ENCODE measurements around the gene PITRM1.
"Not testable (repeated sequence)": the region's sequence is repeated elsewhere in the genome, so short reads cannot be mapped to it uniquely, and the experiment has no call there.

Gene PITRM1

GRCh38 chr10:3198900-3199299 is 26.3 kb upstream of the PITRM1 start:
- DNase-seq, result no peak

- no peak for DNase-seq
These were observed 24.9 kb upstream of the PITRM1 start for GRCh38 chr10:3197348-3198003.

DNA sequence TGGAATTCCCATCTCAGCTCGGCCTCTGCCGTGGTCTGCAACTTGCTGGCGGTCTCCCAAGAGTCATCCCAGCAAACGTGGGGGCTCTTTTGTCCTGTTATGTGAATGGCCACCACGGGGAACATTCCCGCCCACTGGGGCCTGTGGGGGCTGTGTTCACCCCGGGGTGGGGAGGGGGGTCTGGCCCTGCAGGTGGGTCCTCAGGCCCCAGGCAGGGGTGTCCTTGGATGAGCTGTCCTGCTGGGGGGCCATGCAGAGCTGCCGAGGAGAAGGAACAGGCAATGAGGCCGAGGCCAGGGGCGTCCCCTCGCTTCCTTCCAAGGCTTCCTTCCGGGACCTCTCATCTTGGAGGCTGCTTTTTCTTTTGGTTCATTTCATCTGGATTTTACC is 24.4 kb upstream of the PITRM1 start:
- no peak for DNase-seq

DNA sequence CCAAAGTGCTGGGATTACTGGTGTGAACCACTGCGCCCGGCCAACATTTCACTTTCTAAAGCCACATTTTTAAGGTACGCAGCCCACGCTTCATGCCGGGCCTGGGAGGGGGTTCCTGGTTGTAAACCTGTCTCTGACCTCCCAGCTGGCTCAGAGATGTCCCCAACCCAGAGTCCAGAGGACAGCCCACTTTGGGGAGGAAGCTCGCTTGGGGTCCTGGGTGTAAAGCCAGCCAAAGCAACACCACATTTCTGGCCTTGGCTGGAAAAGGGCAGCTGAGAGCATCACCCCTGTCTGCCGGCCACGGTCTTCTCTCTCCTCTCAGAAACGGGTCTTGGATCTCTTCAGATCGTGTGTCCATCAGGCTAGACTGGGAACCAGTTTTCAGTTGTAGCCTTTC is 23.9 kb upstream of the PITRM1 start:
- no peak for DNase-seq

DNA sequence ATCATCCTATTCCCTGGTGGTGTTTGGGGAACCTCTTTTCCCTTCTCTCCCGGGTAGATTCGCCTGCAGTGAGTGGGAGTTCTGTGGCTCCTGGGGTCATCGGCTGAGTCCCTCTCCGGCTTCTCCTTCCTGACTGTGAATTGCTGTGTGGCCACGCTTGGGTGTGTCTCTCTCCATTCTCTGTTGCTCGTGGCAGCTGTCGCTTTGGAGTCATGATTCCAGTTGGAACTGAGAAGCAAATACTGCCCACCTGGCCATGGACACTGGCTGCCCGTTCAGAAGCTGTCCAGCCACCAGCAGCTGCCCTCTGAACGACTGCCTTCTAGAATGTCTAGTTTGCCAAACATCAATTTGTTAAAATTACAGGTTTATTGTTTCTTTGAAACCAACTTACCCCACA is 23.1 kb upstream of the PITRM1 start:
- DNase-seq, result no peak

DNA sequence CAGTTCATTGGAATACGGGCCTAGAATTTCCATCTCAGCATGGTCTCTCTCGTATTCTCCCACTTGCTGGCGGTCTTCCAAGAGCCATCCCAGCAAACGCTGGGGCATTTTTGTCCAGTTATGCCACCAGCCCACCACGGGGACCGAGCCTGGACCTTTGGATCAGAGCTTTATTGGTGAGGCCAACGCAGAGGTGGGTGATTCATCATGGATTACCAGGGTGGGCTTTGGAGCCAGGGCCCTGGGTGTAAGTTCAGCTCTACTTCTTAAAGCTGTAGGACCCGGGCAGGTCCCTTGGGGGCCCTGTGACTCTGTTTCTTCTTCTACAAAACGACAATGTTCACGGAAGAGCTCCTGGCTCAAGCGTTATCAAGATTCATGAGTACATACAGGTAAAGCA is 22.7 kb upstream of the PITRM1 start:
- no peak for DNase-seq

DNA sequence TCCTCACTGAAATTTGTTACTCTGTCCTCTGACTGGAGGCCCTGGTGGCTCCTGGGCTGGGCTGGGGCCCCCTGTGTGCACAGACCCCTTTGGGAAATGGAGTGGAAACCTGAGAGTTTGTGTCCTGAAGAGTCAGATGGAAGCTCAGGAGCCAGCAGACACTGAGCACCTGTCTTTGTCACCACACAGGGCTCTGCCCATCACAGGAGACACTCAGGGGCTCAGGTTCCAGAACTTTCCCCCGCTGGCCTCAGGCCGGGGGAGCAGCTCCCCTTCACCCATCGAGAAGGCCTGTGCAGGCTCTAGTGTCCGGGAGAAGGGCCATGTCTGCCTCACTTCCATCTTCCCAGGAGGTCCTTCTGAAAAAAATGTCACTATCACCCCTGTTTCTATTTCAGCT is 22.3 kb upstream of the PITRM1 start:
- no peak for DNase-seq

DNA sequence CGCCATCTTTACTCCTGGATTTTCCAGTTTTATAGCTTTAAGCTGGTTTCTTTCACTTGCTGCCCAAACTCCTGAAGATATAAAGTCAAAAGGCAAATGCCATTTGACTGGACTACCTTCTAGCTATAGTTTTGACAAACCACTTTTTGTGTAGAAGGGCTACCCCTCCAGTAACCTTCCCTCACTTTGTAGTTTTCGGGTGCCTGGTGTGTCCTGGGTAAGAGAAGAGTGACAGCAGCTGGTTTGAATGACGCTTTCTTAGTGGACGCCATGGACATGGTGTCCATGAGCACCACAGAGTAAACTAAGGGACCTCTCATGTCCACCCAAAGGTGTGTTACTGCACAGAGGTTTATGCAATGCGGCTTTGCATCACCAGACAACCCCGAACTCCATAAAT is 21.2 kb upstream of the PITRM1 start:
- DNase-seq, result no peak

DNA sequence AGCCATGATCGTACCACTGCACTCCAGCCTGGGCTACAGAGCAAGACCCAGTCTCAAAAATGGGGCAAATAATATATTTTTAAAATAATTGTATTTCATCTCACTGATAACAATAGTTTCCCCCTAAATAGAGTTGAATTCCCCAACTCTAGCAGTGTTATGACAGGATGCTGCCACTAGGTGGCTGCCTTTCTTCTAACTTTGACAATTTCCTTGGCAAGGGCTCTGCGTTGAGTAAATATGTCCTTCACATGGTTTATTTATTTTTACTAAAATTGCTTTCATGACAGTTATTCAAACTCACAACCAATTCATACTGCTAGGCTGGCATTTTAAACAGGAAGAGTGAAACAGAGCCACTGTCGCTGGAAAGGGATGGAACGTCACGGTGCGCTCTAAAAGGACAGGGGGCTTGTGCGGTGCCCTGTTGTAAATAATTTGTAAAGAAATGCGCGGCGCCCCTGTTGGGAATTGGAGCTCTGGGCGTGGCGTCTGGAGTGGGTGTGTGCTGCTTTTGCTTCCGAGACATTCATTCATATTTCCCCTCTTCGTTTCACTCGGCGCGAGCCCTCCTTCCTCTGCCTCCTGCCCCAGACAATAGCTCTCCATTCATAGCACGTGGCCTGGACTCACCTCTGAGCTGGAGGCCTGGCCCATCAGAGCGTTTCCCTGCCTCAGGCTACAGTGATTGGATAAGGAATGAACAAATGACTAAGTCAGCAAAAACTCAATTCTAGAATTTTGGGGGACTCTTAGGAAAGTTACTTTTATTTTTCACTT is 20.5 kb upstream of the PITRM1 start:
- DNase-seq, result no peak

DNA sequence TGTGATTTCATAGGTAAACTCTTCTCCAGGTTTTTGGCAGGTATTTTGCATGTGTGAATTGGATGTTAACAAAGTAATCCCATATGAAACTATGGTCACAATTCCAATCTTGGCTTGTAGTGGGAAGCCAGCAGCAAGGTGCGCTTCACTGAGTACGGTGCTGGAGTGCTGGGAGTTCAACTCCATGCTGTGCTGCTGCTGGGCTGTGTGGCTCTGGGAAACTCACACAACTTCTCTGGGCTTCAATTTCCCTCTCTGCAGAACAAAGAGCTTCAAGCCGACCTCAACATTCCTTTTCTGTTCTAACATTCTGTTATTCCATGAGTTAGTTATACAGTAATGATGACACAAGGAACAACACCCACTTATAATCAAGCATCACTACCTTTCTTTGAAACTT is 18.2 kb upstream of the PITRM1 start:
- DNase-seq, result no peak

- DNase-seq, result not testable (repeated sequence)
These were observed 14.6 kb upstream of the PITRM1 start for GRCh38 chr10:3187229-3187628.

DNA sequence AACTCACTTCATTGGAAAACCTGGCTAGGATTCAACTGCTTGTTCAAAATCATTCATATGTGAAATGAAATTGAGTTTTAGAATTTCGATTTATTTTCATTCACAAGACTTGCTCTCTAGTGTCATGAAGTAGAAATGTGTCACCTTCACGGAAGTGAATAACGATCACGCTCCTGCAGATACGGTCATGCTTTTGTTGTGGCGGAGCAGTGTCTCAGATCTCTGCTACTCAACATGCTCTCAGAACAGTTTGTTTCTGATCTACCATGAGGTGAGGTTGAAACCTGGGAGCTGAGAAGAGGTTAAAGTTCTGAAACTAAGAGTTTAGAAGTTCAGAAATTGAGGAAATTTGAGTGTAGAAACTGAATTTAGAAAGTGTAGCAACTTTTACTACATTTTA is 13.8 kb upstream of the PITRM1 start:
- no peak for DNase-seq

GRCh38 chr10:3185386-3185785 is 12.8 kb upstream of the PITRM1 start:
- no peak for DNase-seq

- no peak for DNase-seq
These were observed 7.9 kb upstream of the PITRM1 start for GRCh38 chr10:3180355-3181025.

DNA sequence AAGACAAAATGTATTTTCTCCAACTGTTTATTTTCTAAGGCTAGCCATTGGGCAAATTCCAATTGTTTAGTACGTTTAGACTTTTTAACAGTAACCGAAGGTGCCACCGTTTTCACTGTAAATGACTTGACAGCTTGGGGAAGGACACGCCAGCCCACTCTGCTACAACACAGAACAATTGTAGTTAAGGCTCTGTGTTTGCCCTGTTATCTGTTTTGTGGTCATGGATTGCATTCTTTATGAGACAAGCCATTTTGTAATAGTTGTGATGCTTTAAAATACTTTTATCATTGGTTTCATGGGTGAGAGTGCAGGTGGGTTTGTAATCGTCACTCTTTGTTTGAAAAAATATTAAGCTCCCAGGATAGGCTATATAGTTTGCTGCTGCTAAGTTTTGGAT is 6.6 kb upstream of the PITRM1 start:
- DNase-seq, result no peak

DNA sequence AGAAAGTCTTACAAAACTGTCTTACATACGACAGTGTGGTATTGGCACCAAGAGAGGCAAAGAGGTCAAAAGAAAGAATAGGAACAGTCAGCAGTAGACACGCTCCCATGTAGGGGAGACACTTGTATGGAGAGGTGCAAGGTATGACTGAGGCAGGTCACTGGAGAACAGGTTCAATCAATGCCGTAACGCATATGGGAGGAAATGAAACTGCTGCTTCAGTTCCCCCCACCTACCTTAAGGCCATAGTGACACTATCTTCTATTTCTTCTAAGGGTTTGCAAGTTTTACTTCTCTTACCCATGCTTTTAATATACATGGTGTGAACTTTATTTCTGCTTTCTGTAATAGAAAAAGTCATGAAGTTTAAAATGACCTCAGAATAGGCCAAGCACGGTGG is 5.5 kb upstream of the PITRM1 start:
- no peak for DNase-seq

- DNase-seq, result no peak
These were observed 743 bp upstream of the PITRM1 start for GRCh38 chr10:3173171-3173878.

GRCh38 chr10:3172081-3172445 is 519 bp downstream of the PITRM1 start:
- DNase-seq, result no peak

DNA sequence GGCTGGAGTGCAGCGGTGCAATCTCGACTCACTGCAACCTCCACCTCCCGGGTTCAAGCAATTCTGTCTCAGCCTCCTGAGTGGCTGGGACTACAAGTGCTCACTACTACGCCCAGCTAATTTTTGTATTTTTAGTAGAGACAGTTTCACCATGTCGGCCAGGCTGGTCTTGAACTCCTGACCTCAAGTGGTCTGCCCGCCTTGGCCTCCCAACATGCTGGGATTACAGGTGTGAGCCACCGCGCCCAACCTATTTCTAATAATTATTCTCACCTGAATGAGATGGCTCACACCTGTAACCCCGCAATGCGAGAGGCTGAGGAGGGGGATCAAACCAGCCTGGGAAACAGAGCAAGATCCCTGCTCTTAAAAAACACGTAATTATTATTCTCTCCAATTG is 1.1 kb downstream of the PITRM1 start:
- not testable (repeated sequence) for DNase-seq

DNA sequence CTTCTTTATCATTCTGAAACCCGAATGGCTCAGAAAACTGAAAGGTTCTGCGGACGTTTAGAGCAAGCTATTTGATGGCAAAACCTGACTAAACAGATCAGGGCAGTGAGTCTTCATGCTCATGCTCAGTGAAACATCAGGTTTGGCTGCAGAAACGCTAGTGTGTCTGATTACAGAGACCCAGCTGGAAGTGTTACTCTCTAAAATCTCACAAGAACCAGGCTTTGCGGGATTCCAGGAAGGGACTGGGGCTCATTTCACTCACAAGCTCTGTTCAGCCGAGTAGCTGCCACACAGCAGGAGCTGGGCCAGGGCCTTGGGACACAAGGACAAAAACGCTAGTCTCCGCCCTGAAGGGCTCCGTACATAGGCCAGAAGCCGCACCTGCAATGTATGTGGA is 2.9 kb downstream of the PITRM1 start:
- no peak for DNase-seq

- no peak for DNase-seq
These were observed 3.3 kb downstream of the PITRM1 start for GRCh38 chr10:3169271-3169670.

GRCh38 chr10:3167611-3168330 is 4.8 kb downstream of the PITRM1 start:
- DNase-seq, result no peak

Data from NCI-H524 treated with DMSO at 0.1 percent for 48 hours (cell line).